ENCODE data around the gene CAMK1D.

- no peak for TF ChIP-seq POLR2A (IDR thresholded peaks at IDR 0.05)
- no peak for TF ChIP-seq CTCF (IDR thresholded peaks at IDR 0.05)
- no peak for TF ChIP-seq EP300 (IDR thresholded peaks at IDR 0.05)
These were observed 325.8 kb downstream of the CAMK1D start for GRCh38 chr10:12675186-12675585.
